Caki2 (cell line): ENCODE data around the gene RAPGEF5. TPM values are rescaled to one million over a fixed set of nuclear protein-coding genes. Genes with fewer than 3 reads are reported as not detected.
"Not testable (repeated sequence)": the region's sequence is repeated elsewhere in the genome, so short reads cannot be mapped to it uniquely, and the experiment has no call there.

Experiments used
- DNase-seq: peaks from one replicate; pipeline ENCODE4 v3.0.0-alpha.2; 2015; ENCODE audit warnings: low read depth
- in situ Hi-C: cut with HindIII; loops from 2 replicates; pipeline ENCODE4 v1.10.0; 2016; ENCODE audit warnings: low sequenced_read_pairs, low pct_unique_long_range_greater_than_20kb, mixed read lengths
- total RNA-seq: library from RNA; depleted of rRNA; stranded (reverse); fragments of >200 nt; shearing (Covaris generic); gene quantifications from 2 replicates; pipeline ENCODE4 v1.2.3, GENCODE V29; 2014; ENCODE audit warnings: low replicate concordance

Gene RAPGEF5
- total RNA-seq, 1 experiment from 2014 or later = 10.2 TPM

DNA sequence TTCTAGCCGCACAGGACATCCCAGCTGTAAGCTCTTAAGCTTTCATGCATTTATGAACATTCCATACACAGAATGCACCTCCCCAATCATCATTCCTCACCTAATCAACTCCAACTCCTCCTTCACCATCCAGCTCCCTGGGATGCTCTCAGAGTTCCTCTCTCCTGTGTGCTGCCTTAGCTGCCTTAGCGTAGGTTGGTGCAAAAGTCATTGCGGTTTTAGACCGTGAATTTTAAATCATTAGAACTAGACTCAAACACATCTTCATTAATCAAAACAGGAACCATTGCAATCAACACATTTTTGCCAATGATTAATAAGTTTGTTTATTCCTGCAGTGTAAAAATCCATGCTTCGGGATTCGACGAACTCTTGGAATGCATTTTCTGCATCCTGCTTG is 251.4 kb downstream of the RAPGEF5 start:
- DNase-seq = no peak
- in situ Hi-C loops = no loop called here

- in situ Hi-C loops = no loop called here
- no peak for DNase-seq
Measured at GRCh38 chr7:22094413-22095342, 262.3 kb downstream of the RAPGEF5 start.

GRCh38 chr7:22093936-22094335 is 263.0 kb downstream of the RAPGEF5 start:
- in situ Hi-C loops = no loop called here

DNA sequence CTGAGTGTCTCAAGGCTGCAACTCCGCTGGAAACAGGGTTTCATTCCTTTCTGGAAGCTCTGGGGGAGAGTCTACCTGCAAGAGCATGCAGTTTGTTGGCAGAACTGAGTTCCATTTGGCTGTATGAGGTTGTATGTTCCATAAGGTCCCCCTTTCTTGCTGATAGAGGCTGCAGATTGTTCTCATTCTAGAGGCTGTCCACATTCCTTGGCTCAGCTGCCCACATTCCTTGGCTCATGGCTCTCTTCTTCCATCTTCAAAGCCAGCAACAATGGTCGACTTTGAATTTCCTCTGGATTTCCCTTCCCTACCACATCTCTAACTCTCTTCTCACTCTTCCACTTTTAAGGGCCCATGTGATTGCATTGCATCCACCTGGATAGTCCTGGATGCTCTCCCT is 264.0 kb downstream of the RAPGEF5 start:
- in situ Hi-C loops = no loop called here
- no peak for DNase-seq

More at GRCh38 chr7:22093936-22094335, 263.0 kb downstream of the RAPGEF5 start:
- DNase-seq = no peak

GRCh38 chr7:22090958-22091525 is 265.9 kb downstream of the RAPGEF5 start:
- DNase-seq, in situ Hi-C loops: not testable (repeated sequence)

DNA sequence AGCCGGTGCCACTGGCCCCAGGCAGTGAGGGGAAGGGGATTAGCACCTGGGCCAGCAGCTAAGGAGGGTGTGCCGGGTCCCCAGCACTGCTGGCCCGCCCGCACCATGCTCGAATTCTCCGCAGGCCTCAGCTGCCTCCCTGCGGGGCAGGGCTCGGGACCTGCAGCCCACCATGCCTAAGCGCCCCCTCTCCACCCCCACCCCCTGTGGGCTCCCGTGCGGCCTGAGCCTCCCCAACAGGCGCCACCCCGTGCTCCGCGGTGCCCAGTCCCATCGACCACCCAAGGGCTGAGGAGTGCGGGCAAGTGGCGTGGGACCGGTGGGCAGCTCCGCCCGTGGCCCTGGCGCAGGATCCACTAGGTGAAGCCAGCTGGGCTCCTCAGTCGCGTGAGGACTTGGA is 266.4 kb downstream of the RAPGEF5 start:
- in situ Hi-C loops = no loop called here
- no peak for DNase-seq

DNA sequence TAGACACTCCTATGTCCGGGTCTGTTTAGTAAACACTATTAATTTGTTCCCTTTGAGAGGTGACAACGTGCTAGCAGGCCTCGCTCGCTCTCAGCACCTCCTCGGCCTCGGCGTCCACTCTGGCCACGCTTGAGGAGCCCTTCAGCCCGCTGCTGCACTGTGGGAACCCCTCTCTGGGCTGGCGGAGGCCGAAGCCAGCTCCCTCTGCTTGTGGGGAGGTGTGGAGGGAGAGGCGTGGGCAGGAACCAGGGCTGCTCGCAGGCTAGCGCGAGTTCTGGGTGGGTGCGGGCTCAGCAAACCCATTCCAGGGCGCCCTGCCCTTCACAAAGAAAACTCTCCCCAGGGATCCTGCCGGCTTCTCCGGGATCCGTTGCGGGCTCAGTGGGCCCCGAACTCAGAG is 266.8 kb downstream of the RAPGEF5 start:
- DNase-seq = no peak
- in situ Hi-C loops = no loop called here

GRCh38 chr7:22088827-22089226 is 268.1 kb downstream of the RAPGEF5 start:
- in situ Hi-C loops = no loop called here
- no peak for DNase-seq

DNA sequence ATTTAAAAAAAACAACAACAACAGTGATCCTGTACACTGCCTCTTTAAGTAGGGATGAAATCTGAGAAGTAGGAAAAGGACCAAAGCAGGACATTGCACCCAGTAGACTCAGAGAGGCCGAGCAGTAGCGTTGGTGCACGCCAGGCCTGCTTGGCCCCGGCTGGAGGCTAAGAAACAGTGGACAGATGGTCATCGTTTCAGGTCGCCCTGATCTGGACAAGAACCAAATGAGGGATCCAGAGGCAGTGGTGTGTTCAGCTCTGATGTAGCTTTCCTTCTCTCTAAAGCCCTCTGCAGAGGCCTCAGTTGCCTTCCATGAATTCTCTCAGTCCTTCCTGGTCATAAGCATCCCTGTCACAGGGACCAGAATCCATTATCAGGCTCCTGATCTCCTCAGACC is 269.1 kb downstream of the RAPGEF5 start:
- in situ Hi-C loops = no loop called here

GRCh38 chr7:22083704-22084240 is 273.2 kb downstream of the RAPGEF5 start:
- in situ Hi-C loops = no loop called here
- no peak for DNase-seq

More for the DNA sequence above, 269.1 kb downstream of the RAPGEF5 start:
- DNase-seq = no peak

DNA sequence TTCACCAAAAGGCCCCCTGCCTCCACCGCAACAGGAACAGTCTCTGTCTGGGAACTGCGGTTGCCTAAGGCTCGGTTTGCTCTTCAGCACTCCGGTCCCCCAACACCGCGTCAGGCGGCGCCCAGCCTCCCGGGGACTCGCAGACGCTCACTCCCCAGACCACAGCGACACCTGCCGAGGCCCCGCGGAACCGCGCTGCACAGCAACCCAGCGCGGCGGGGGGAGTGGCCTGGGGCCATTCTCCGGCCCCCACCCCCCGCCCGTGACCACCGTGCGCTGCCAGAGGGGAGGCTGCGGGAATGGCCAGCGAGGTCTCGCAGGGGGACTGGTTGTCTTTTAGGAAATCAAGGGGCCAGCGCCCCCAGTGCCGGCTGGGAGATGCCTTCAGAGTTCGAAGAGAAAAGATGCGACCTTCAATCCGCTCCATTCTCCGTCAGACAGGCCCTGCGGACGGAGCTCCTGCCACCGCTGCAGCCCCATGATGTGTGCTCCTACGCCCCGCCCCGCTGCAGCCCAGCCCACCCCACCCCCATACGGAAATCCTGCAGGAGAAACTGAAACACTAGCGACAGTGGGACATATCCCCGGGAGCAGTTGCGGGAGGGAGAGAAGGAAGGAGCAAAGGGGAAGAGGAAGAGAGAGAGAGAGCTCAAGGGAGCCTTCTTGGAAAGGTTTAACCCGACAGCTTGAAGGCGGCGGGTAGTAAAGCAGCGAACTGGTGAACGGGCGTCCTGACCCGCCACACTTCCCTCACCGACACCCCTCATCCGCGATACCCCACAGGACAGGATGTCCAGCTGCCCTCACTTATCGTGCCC is 273.9 kb downstream of the RAPGEF5 start:
- peak; percentile 93 for DNase-seq
- in situ Hi-C loops = no loop called here

DNA sequence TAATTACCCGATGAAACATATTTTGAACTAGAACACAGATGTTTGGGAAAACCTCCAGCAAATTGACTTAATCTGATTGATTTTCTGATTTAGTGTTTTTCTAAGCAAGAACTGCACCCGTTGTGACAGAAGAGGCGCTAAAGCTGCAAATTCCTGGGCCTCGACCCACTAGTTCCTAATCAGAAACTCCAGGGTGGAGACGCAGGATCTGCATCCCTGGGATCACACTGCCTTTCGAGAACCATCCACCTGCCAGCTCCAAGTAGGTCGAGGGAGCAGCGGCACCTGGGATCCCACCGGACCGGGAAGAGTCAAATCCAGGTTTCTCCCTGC is 274.4 kb downstream of the RAPGEF5 start:
- in situ Hi-C loops = no loop called here
- DNase-seq = no peak

DNA sequence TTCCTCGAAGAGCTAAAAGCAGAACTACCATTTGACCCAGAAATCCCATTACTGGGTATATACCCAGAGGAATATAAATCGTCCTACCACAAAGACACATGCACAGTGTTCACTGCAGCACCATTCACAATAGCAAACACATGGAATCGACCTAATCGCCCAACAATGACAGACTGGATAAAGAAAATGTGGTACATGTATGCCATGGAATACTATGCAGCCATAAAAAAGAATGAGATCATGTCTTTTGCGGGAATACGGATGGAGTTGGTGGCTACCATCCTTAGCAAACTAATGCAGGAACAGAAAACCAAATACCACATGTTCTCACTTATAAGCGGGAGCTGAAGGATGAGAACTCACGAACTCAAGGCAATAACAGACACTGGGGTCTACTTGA is 276.7 kb downstream of the RAPGEF5 start:
- DNase-seq = not testable (repeated sequence)

DNA sequence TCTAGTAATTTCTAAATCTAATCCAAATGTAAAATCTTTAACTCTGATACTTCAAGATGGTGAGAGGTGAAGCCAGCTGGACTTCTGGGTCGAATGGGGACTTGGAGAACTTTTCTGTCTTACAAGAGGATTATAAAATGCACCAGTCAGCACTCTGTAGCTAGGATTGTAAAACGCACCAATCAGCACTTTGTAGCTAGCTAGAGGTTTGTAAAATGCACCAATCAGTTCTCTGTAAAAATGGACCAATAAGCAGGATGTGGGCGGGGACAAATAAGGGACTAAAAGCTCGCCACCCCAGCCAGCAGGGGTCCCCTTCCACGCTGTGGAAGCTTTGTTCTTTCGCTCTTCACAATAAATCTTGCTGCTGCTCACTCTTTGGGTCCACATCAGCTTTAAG is 278.1 kb downstream of the RAPGEF5 start:
- in situ Hi-C loops, DNase-seq: not testable (repeated sequence)

More for the DNA sequence above, 276.7 kb downstream of the RAPGEF5 start:
- in situ Hi-C loops = not testable (repeated sequence)

DNA sequence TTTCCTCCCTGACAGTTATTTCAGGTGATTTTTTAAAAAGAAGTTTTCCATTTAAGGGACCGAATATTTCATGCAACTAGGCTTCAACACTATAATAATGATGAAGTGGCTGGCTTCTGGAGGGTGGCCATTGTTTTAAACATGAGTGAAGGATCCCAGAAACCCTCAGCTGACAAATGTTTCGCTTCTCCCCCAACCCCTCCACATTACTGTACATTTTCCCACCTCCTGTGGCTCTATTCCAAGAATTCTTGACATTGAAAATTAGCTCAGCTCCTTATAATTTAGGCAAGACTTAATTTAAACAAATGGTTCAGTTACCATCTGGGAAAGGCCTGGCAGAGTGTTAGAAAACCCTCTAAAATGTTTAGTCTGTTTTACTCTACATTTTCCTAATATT is 281.4 kb downstream of the RAPGEF5 start:
- no peak for DNase-seq
- in situ Hi-C loops = no loop called here

DNA sequence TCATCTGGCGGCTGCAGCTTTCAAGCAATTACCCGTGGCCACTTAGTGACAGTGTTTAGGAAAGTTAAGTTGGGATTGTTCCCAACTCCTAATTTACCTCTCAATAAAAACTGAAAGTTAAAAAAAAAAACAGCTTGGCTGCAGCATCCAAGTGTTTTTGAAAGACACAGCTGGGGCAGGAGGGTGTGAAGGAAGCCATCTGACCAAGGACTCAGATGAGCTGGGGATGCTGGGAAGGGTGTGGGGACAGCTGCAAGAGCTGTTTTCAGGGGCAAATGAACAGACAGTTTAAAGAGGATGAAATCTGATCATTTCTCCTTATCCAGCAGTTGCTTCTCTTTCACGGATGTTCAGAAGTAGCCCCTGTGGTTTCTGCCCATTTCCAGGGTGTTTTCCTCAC is 282.1 kb downstream of the RAPGEF5 start:
- in situ Hi-C loops = no loop called here
- no peak for DNase-seq
